IMR-90 (cell line): ENCODE results near the gene C1orf159.

ENCODE experiments used
- BHLHE40 ChIP-seq: fragments of 150-350 bp; IDR thresholded peaks from 2 replicates; pipeline ENCODE4 v1.6.1; 2016; ENCODE audit warnings: mild to moderate bottlenecking, low read depth, low read length
- CEBPB ChIP-seq: IDR thresholded peaks from 2 replicates; pipeline ENCODE4 v1.6.1; 2012; ENCODE audit warnings: low read depth, low read length, improper control_type of control experiment
- CHD1 ChIP-seq: IDR thresholded peaks from 2 replicates; pipeline ENCODE4 v1.6.1; 2012; ENCODE audit warnings: low read depth, low read length, improper control_type of control experiment
- CTCF ChIP-seq: conservative IDR thresholded peaks from 2 replicates; pipeline ENCODE4 v1.5.1; 2012; ENCODE audit warnings: mild to moderate bottlenecking, low read depth, low read length, improper control_type of control experiment
- FOS ChIP-seq: fragments of 150-350 bp; IDR thresholded peaks from 2 replicates; pipeline ENCODE4 v1.6.1; 2016; ENCODE audit warnings: low read depth, low read length
- MAZ ChIP-seq: IDR thresholded peaks from 2 replicates; pipeline ENCODE4 v1.6.1; 2012; ENCODE audit warnings: low read depth, mild to moderate bottlenecking, low read length, improper control_type of control experiment, moderate library complexity, borderline replicate concordance
- MXI1 ChIP-seq: IDR thresholded peaks from 2 replicates; pipeline ENCODE4 v1.6.1; 2012; ENCODE audit warnings: low read depth, mild to moderate bottlenecking, low read length, moderate library complexity, borderline replicate concordance
- NFE2L2 ChIP-seq: fragments of 150-350 bp; IDR thresholded peaks from 2 replicates; pipeline ENCODE4 v1.6.1; 2016; ENCODE audit warnings: low read depth, mild to moderate bottlenecking, low read length
- POLR2A ChIP-seq: IDR thresholded peaks from 2 replicates; pipeline ENCODE4 v1.6.1; 2012; ENCODE audit warnings: mild to moderate bottlenecking, low read depth, low read length
- RAD21 ChIP-seq: IDR thresholded peaks from 2 replicates; pipeline ENCODE4 v1.6.1; 2012; ENCODE audit warnings: low read length, improper control_type of control experiment
- RCOR1 ChIP-seq: IDR thresholded peaks from 2 replicates; pipeline ENCODE4 v1.6.1; 2012; ENCODE audit warnings: mild to moderate bottlenecking, low read length, improper control_type of control experiment; ENCODE audit not compliant: insufficient replicate concordance
- RFX5 ChIP-seq: IDR thresholded peaks from 2 replicates; pipeline ENCODE4 v1.8.0; 2012; ENCODE audit warnings: low read depth, mild to moderate bottlenecking, low read length, moderate library complexity
- SMC3 ChIP-seq: fragments of 150-350 bp; IDR thresholded peaks from 2 replicates; pipeline ENCODE4 v1.6.1; 2016; ENCODE audit warnings: low read depth, mild to moderate bottlenecking, antibody characterized with exemption, low read length, moderate library complexity
- USF2 ChIP-seq: fragments of 150-350 bp; IDR thresholded peaks from 2 replicates; pipeline ENCODE4 v1.6.1; 2017; ENCODE audit warnings: mild to moderate bottlenecking, antibody characterized with exemption, low read length, low read depth

GRCh38 chr1:1132956-1133750 lies 17.3 kb upstream of the C1orf159 start:
- TF ChIP-seq CTCF (no peak), RAD21 (no peak), POLR2A (no peak), CHD1 (no peak), RCOR1 (no peak), RFX5 (no peak), SMC3 (no peak), USF2 (no peak), BHLHE40 (no peak), CEBPB (no peak), MAZ (no peak), NFE2L2 (no peak), MXI1 (no peak), FOS (no peak)
